GM13977 (cell line): ENCODE results near the gene CCDC134.
A peak's percentile ranks its signal among the peaks of the same experiment; 100 is the strongest.

Experiments used
- DNase-seq: peaks from one replicate; pipeline ENCODE4 v3.0.0; 2012; ENCODE audit warnings: low spot score
- CTCF ChIP-seq: IDR thresholded peaks from 2 replicates; pipeline ENCODE4 v1.5.1; 2012; ENCODE audit warnings: mild to moderate bottlenecking, control low read depth; ENCODE audit not compliant: insufficient read depth; ENCODE audit errors: extremely low read depth, missing control alignments
- in situ Hi-C: fragments of 300-500 bp; cut with MboI; formaldehyde crosslinking; loops from one replicate; pipeline ENCODE4 v1.12.0; 2022; ENCODE audit warnings: low sequenced_read_pairs, low pct_unique_long_range_greater_than_20kb, mixed read lengths, inconsistent platforms; ENCODE audit not compliant: unreplicated experiment

The CCDC134 gene

GRCh38 chr22:41818596-41818995 is 18.1 kb downstream of the CCDC134 start:
- TF ChIP-seq CTCF, result no peak
- in situ Hi-C loops, result no loop called here
- no peak for DNase-seq

GRCh38 chr22:41819257-41819656 is 18.8 kb downstream of the CCDC134 start:
- DNase-seq, result no peak
- TF ChIP-seq CTCF, result no peak
- in situ Hi-C loops, result no loop called here

- no peak for TF ChIP-seq CTCF
- in situ Hi-C loops, result no loop called here
- no peak for DNase-seq
Observed at GRCh38 chr22:41820447-41820846, 20.0 kb downstream of the CCDC134 start.

GRCh38 chr22:41821471-41822316 is 21.2 kb downstream of the CCDC134 start:
- DNase-seq, result no peak
- in situ Hi-C loops, result no loop called here
- no peak for TF ChIP-seq CTCF

GRCh38 chr22:41822317-41823057 is 22.0 kb downstream of the CCDC134 start:
- DNase-seq, result peak; percentile 70

GRCh38 chr22:41823797-41824196 is 23.3 kb downstream of the CCDC134 start:
- in situ Hi-C loops, result no loop called here
- no peak for DNase-seq
- TF ChIP-seq CTCF, result no peak

More at GRCh38 chr22:41822317-41823057, 22.0 kb downstream of the CCDC134 start:
- in situ Hi-C loops, result no loop called here
- TF ChIP-seq CTCF, result peak; percentile 62
